Urothelium cell line (cell line): Measurements from ENCODE around the gene GPR68.

Experiments
- DNase-seq: peaks from one replicate; pipeline ENCODE4 v3.0.0; 2011; ENCODE audit warnings: low spot score, mixed read lengths
- FAIRE-seq: peaks from 2 replicates; lab custom pipeline; 2011; peaks lifted over from hg19 to GRCh38; lab: Jason Lieb, UNC

The GPR68 gene, protein sequence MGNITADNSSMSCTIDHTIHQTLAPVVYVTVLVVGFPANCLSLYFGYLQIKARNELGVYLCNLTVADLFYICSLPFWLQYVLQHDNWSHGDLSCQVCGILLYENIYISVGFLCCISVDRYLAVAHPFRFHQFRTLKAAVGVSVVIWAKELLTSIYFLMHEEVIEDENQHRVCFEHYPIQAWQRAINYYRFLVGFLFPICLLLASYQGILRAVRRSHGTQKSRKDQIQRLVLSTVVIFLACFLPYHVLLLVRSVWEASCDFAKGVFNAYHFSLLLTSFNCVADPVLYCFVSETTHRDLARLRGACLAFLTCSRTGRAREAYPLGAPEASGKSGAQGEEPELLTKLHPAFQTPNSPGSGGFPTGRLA

DNA sequence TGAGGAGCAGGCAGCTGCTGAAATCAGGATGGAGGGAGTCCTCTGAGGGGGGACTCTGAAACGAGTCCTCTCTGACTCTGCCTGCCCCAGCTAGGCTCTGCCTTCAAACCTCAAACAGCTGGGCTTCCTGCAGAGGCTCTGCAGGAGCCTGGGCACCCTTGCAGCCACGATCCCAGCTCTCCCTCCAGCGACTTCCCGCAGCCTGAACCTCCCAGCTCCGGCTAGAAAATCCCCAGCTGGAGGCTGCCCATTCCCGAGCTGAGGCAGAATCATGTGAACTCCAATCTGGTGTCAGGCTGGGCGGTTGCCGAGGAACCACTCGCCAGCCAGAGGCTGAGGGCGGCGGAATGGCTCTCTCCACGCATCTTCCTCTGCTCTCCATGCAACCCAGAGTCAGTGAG is at the start of gene GPR68:
GPR68 (minus strand) TSS at position 204 of the 401 bp plus-strand sequence. CDS start 9,654 bp downstream, outside the sequence.
- DNase-seq (no peak), FAIRE-seq (no peak)

DNA sequence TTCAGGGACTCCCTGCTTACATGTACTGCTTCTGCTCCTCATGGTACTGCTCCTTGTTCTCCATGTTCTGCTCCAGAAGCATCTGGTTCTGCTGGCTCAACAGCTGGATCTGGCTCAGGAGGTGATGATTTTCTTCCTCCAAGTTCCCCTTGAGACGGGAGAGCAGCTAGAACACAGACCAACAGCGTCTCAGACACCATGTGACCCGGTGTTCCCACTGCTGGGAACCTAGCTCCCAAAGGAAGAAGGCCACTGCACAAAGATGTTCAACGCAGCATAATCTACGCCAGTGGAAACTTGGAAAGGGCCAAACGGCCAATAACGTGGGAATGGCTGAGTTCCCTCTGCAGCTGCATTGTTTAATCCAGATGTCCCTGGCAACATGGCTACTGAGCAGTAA is 49.6 kb upstream of the GPR68 start:
- no peak for FAIRE-seq
- no peak for DNase-seq

DNA sequence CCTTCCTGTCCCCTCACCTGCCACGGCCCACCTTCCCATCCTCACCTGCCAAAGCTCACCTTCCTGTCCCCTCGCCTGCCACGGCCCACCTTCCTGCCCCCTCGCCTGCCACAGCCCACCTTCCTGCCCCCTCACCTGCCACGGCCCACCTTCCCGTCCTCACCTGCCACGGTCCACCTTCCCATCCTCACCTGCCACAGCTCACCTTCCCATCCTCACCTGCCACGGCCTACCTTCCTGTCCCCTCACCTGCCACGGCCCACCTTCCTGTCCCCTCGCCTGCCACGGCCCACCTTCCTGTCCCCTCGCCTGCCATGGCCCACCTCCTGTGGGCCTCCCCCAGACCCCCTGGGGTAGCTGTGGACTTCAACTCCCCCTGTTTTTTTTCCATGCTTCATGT is 48.8 kb upstream of the GPR68 start:
- FAIRE-seq, result no peak
- DNase-seq, result no peak

DNA sequence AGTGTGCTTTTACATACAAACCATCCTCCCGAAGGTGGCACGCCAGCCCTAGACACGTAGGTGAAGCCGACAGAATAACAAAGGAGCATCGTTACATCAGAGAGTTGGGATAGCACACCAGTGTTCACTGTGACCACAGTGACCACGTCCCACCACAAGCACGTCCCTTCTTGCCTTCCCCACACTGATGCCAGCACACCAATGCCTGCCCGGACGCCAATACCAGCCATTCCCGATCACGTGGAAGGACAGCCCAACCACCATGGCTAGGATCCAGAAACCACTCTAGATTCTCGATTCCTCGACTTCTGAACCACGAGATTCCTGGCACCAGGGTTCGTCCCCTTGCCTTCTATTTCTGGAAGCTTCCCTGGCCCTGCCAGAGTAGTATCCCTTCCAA is 48.0 kb upstream of the GPR68 start:
- FAIRE-seq (no peak), DNase-seq (no peak)

DNA sequence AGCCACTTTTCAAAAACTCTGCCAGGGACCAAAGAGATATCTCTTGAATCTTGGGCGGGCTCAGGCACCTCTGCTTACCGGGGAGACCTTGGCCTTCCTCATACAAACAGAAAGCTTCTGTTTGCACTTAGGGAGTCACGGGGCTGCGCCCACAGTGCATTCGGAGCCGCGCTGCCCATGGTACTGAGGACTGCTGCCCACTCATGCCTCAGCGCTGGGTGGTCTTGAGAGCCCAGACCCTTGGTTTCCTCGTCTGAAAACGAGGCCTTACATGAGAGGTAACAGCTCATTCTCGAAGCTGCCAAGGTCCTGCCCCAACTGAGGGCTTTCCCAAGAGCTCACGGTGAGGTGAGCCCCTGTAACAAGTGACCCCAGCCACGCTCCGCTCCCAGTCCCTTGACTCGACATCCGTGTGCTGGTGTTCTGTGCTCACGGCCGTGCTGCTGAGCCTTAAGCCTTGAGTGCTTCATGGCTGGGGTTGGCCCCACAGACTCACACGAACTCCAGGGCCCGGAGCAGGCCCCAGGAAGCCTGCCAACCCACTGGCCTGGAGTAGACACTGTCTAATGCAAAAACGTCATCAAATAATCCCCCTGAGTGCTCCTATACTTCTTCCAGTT is 47.4 kb upstream of the GPR68 start:
- DNase-seq (no peak), FAIRE-seq (no peak)

DNA sequence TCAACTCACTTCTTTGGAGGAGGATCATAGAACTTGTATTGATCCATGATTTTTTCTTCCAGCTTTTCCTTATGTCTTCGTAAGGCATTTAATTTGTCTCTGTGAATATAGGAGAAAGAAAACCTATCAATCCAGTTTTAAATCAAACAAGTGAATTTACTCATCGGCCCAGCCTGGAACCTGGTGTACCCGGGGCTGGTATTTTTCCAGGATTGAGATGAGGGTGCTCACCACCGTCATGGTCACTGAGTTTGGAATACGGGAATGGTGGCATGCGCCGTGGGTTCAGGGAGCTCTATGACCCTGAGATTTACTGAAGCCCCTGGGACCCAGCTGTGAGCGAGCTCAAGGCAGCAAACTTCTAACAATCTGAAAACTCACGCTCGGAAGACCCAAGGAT is 46.5 kb upstream of the GPR68 start:
- no peak for DNase-seq
- FAIRE-seq, result no peak

DNA sequence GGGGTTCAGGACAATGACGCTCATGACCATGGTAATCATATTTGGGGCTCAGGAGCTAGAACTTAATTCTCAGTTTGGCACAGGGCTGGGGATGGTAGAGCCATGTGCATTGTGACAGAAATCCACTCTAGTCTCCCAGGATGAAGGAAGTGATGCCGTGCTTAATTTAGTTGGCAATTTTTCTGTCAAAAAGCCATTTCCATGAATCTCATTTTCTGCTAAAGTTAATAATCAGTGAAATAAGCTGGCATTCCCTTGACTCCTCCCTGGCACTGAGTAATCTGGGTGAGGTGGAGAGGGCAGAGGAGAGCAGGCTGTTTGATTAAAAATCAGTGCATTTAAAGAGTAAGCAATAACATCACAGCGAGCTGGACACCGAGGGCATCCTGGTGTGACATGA is 45.0 kb upstream of the GPR68 start:
- no peak for FAIRE-seq
- DNase-seq, result no peak

DNA sequence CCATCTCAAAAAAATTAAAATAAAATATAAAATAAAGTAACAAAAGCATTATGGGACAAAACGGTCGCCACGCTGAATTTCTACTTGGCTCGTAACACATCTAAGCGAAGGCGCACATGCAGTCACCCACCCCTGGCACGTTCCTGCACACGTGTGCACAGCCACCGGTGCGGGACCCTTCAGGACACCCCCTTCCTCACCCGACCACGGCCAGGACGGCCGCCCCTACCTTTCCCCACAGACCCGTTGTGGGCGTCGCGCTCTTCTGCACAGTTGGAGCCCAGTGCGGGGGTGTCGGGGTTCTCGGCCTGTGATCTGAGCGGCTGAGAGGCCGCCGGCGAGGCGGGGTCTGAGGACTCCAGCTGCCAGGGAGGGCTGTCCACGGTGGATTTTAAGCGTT is 44.4 kb upstream of the GPR68 start:
- DNase-seq (no peak), FAIRE-seq (no peak)

DNA sequence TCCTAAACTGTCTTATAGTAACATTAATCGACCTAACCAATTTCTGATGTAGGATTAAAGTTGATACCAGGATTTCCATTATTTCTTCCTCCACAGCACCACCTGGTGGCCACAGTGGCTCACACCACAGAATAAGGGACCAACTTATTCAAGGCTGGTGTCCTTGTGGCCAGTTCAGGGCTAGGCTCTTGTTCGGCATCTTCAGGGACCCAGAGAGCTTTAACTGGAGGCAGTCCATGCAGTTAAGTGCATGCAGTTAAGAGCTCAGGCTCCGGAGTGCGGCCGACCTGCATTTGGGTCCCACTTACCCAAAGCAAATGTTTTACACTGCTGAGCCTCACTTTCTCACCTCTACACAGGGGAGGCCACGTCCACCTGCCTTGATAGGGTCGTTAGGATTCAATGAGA is 42.0 kb upstream of the GPR68 start:
- DNase-seq, result peak; percentile 65
- no peak for FAIRE-seq

DNA sequence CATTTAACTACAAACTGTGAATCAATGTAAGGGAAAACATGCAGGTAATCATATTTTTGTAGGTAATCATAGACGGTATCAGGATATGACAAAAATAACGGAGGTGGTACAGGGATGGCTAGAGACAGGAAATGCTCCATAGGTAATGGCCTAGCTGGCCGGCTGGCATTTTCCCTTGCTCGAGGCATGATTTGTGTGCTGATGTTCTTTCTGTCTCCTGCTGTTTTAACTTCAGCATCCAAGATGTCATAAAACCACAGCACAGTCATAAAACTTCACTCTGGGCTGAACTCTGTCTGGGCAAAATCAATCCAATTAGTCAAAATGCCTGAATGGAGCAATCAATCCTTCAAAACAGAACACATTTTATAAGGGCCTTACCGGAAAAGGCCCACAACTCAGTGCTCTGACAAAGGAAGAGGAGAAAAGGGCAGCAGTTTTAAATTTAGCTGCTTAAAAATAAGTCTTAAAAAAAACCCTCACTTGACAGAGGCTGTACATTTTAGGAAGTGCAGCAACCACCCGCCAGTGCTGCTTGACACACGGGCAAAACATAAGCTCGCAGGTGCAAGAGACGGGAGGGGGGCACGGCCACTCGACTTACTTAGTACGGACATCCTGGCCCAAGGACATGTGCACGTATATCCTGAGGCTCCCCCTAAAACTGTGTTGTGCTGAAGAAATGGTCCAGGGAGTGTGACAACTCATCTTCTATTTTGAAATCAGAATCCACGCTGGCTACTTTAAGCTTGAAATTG is 40.5 kb upstream of the GPR68 start:
- FAIRE-seq, result no peak
- DNase-seq, result no peak

DNA sequence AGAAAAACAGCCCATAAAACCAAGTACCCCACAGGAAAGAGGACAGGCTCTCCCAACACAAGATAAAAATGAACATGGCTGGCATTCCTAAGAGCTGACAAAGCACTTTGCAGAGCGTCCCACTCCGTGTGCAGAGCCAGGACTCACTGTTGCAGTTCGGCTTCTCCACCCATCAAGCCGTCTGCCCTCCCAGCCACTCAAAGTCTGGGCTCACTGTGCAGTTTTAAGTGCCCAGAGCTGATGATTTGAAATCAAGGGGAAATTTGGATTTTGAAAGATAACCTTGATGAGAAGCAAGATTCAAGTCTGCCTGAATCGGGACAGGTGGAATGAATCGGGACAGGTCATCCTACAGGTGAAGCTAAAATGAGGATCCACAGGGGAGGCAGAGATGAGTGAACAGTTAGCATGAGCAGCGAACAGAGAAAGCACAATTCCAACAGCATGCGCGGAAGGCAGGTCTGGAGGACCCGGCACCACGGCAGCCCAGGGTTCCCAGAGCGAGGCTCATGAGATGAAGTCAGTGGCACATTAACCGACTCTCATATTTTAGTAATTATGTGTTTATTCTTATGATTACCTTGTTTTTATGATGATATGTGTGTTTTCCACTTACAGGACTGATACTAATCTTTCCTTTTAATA is 39.8 kb upstream of the GPR68 start:
- DNase-seq (peak; percentile 74), FAIRE-seq (no peak)

DNA sequence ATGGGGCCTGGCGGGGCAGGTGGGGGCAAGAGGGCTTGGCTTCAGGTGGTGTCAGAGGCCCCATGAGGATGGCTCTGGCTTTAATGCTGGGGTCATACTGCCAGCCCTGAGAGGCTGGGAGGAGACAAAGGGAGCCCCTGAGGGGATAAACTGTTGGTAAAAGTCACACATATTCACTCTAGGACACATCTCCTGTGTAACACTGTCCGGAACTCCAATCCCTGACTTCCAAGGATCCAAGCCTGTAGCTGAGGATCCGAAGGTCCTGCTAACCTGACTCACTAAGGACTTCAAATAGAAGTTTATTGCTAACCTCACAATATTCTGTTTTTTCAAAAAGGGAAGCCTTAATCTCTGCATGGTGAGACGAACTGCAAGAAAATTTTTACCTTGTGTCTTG is 39.2 kb upstream of the GPR68 start:
- FAIRE-seq (no peak), DNase-seq (no peak)

DNA sequence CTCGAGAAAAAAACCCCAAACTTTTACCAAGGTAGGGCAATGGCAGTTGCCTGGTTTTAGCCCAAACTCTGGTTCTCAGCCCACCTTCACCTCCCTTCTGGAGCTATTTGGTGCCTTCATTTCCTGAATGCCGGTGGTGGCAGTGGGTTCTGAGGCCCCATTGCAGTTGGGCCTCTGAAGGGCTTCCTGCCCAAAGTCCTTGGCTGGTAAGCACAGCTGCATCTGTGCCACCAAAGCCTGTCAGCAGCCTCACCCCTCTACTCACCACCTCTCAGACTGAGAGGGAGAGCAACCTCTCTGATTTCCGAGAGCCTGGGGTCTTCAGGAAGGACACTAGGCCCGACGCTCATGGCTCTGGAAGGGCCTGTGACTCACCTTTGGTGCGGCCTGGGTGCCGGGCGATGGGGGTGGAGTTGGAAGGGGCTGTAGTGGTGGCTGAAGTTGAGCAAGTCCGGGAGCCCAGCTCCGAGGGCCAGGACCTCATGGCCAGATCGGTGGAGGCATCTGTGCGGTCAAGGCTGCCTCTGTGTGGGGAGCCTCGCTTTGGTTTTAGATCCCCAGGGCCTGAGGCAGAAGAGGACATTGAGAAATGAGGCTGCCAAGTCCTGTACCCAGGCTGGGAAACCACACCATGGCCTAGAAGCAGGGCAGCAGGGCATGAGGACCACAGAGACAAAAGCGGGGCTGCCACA is 38.6 kb upstream of the GPR68 start:
- FAIRE-seq (no peak), DNase-seq (no peak)

DNA sequence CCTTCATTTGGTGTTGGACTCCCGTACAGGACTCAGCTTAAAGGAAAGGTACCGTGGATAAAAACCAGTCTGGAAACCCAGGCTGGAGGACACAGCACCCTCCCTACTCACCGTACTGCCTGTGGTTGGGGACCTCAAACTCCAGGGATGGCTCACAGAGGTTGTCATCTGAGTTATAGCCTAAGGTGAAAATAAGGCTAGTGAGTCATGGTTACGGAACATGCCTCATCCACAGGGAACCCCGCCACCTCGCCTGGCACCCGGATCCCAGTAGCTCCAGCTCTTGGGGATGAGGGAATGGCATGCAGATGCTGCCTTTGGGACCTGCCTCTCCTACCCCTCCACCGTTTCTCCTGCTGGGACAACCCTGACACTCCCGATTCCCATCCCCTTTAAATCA is 36.8 kb upstream of the GPR68 start:
- DNase-seq (no peak), FAIRE-seq (no peak)

DNA sequence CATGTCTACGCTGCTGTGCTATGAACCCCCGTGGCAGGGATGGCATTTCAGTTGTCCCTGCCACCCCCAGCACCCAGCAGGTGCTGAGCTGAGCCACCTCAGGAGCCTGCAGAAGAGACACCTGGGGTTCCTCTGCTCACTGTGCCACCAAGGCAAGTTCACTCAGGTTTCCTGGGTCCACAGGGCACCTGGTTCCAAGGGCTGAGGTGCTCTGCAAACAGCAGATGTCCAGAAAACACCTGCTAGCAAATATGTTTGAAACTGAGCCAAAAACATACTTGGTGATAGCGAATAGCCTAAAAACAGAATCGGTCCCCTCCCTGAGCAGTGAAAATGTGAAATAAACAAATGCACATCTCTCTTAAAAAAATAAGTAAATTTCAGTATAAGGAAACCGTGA is 35.6 kb upstream of the GPR68 start:
- DNase-seq, result no peak

DNA sequence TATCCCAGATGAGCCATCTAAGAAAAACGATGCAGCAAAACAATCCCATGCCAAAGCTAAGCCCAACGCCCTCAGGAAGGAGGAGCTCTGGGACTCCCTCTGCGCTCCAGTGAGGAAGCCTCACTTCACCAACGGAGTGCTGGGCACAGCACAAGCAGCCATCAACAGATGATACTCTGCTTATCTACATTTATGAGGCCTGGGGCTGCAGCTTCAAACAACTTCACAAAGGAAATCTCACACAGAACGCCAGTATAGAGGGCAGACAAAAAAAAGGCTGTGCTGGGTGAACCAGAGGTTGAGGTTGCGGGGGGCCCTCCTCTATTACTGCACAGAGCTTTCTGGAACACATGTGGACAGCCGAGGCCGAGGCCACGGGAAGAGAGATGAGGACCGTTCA is 34.9 kb upstream of the GPR68 start:
- DNase-seq (no peak), FAIRE-seq (no peak)

More for the DNA sequence above, 35.6 kb upstream of the GPR68 start:
- FAIRE-seq, result no peak

DNA sequence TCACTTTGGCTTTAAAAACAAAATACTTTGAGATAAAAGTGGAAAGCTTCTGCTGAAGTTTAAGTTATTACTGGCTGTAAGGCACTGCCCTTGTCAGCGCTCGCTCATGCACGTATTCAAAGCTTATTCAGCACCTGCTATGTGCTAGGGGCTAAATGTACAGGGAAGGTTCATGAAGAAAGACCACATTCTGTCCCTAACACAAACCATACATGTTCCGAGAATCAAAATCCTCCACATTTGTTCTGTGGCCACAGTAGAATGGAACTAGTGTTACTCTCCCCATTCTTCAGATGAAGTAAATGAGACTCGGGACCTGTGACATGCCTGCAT is 33.8 kb upstream of the GPR68 start:
- no peak for DNase-seq
- FAIRE-seq, result no peak

DNA sequence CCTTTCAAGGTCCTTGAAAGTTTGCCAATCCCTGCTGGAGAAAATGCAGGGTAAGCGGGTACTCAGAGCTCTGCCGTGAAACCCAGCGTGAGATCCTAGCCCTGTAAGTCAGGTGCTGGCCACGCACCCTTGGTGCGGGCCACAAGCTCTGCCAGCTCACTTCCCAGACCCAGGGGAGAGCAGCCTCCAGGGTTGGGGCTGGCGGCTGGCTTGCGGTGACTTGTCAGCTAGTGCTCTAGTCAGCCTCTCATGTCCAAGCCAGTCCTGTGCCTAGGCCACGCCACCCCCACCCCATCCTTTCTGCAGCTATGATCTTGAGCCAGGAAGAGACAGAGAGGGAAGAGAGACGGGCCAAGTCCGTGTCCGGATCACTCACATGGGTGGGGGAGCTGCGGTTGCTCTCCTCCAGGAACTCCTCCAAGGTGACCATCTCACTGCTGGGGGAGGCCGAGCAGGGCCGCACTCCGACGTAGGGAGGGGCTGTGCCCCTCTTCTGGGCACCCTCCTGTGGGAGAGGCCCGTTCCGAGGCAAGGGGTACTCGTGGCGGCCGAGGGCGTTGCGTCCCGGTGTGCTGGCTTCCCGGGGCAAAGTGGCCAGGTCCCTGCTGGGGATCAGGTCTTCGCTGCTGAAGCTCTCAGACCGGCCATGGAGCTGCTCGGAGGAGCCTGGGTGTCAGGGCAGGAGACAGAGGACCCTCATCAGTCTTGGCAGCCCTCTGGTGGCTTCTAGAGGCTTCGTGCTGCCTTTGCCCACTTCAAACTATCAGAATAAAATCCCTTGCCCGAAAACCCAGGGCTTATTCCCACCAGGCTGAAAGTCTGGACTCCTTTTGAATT is 33.3 kb upstream of the GPR68 start:
- DNase-seq (no peak), FAIRE-seq (no peak)

DNA sequence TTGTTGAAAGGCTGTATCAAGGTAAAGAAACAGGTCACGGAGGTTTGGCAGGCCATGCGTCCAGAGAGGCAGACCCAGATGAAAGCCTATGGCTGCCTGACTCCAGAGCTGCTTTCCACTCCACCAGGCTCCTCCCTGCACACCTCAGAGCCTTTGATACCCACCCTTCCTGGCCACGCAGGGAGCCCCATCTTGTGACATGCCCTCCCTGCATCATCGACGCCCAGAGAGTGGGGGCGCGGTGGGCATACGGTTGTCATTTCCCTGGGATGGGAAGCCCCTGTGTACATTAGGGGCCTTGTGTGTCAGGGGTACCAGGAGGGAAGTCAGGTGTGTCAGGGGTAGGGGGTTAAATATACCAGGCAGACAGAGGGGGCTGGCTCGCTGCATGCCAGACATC is 30.3 kb upstream of the GPR68 start:
- DNase-seq (no peak), FAIRE-seq (no peak)

DNA sequence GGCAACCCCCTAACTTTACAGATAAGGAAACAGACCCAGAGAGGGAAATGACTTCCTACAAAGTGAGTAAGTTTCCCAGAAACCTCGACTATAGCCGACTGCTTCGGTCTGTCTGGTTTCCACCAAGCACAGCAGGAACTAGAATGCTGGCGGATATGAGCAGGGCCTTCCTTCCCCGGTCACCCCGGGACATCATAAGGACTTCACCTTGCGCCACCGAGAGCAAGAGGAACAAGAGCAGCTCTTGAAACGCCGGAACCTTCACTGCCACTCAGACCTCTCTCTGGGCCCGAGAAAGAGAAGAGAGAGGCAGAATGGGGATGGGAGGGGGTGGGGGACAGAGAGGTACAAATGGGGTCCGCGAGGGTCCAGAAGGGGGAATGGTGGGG is 29.4 kb upstream of the GPR68 start:
- FAIRE-seq (no peak), DNase-seq (no peak)
